ENCODE results near the gene PGA3.
"Not testable (repeated sequence)": the region's sequence is repeated elsewhere in the genome, so short reads cannot be mapped to it uniquely, and the experiment has no call there.

PGA3 gene

DNA sequence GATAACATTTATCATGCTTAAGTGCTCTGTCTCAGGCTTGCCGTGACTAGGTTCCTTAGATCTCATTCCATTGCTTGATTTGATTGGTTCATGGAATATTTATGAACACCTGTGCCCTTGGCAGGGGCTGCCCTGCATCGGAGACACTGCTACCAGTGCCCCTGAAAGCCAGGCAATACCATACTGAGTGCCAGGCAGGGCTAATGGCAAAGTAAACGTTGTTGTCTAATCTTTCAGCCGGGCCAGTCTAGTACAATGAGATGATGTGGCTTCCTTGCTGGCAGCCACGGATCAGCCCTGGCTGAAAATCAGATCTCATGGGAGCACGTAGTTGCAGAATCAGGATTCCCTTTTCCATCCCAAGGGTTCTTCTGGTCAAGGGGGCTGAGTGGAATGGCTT lies 5.0 kb upstream of the PGA3 start:
- H3K27me3 ChIP-seq (ENCODE audit: low read length) = no peaks in the 10 kb centered on the region
- H3F3A ChIP-seq (ENCODE audit: insufficient read depth) = no peaks in the 10 kb centered on the region
- no peak overlapping the region for H3K9ac ChIP-seq (ENCODE audit: low read length)
- no peaks in the 10 kb centered on the region for H4K20me1 ChIP-seq (ENCODE audit: low read depth, low read length)
- no peak for TF ChIP-seq EZH2phosphoT487 (conservative IDR thresholded peaks at IDR 0.05; ENCODE audit: low read length)
- no peak for TF ChIP-seq CTCF (IDR thresholded peaks at IDR 0.05; ENCODE audit: insufficient read depth, low read length, poor library complexity, severe bottlenecking)
- no peaks in the 10 kb centered on the region for H3K79me2 ChIP-seq (ENCODE audit: insufficient read depth, low read length)
- no peaks in the 10 kb centered on the region for H3K9me2 ChIP-seq (replicated peaks; ENCODE audit: insufficient read depth, low read length)
- H3K4me3 ChIP-seq (ENCODE audit: insufficient read depth, low read length, poor library complexity, severe bottlenecking) = no peak overlapping the region
- no peak overlapping the region for H2AFZ ChIP-seq (ENCODE audit: low read depth, low read length, severe bottlenecking)
- no peak overlapping the region for H3K4me2 ChIP-seq (ENCODE audit: low read depth, low read length, poor library complexity, severe bottlenecking)
- H3K36me3 ChIP-seq (ENCODE audit: low read length) = no peaks in the 10 kb centered on the region
- no peaks in the 10 kb centered on the region for H3K9me3 ChIP-seq (ENCODE audit: insufficient read depth, low read length)
- no peak overlapping the region for H3K27ac ChIP-seq (ENCODE audit: low read depth, low read length)

GRCh38 chr11:61198948-61199523 lies 4.3 kb upstream of the PGA3 start:
- TF ChIP-seq EZH2phosphoT487 (conservative IDR thresholded peaks at IDR 0.05; ENCODE audit: low read length) = no peak
- TF ChIP-seq CTCF (IDR thresholded peaks at IDR 0.05; ENCODE audit: insufficient read depth, low read length, poor library complexity, severe bottlenecking) = no peak
- Histone ChIP-seq H3K9me2 (replicated peaks; ENCODE audit: insufficient read depth, low read length) (no peaks in the 10 kb centered on the region), H3K4me2 (ENCODE audit: low read depth, low read length, poor library complexity, severe bottlenecking) (no peak overlapping the region), H4K20me1 (ENCODE audit: low read depth, low read length) (no peaks in the 10 kb centered on the region), H3K27ac (ENCODE audit: low read depth, low read length) (no peak overlapping the region), H3K79me2 (ENCODE audit: insufficient read depth, low read length) (no peaks in the 10 kb centered on the region), H3F3A (ENCODE audit: insufficient read depth) (no peaks in the 10 kb centered on the region), H3K27me3 (ENCODE audit: low read length) (no peaks in the 10 kb centered on the region), H3K9ac (ENCODE audit: low read length) (no peak overlapping the region), H3K9me3 (ENCODE audit: insufficient read depth, low read length) (no peaks in the 10 kb centered on the region), H2AFZ (ENCODE audit: low read depth, low read length, severe bottlenecking) (no peak overlapping the region), H3K4me3 (ENCODE audit: insufficient read depth, low read length, poor library complexity, severe bottlenecking) (no peak overlapping the region), H3K36me3 (ENCODE audit: low read length) (no peaks in the 10 kb centered on the region)

DNA sequence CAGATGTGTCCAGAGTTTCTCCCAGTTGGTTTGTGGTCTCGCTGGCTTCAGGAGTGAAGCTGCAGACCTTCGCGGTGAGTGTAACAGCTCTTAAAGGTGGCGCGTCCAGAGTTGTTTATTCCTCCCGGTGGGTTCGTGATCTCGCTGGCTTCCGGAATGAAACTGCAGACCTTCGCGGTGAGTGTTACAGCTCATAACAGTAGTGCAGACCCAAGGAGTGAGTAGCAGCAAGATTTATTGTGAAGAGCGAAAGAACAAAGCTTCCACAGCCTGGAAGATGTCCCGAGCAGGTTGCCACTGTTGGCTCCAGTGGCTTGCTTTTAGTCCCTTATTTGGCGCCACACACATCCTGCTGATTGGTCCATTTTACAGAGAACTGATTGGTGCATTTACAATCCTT lies 1.8 kb upstream of the PGA3 start:
- no peak overlapping the region for H3K4me3 ChIP-seq (ENCODE audit: insufficient read depth, low read length, poor library complexity, severe bottlenecking)

GRCh38 chr11:61203873-61204272 lies 558 bp downstream of the PGA3 start:
- H3K4me3 ChIP-seq (ENCODE audit: insufficient read depth, low read length, poor library complexity, severe bottlenecking); H3K4me2 ChIP-seq (ENCODE audit: low read depth, low read length, poor library complexity, severe bottlenecking); H2AFZ ChIP-seq (ENCODE audit: low read depth, low read length, severe bottlenecking); H3K79me2 ChIP-seq (ENCODE audit: insufficient read depth, low read length); H3K9ac ChIP-seq (ENCODE audit: low read length); H3K9me3 ChIP-seq (ENCODE audit: insufficient read depth, low read length); H4K20me1 ChIP-seq (ENCODE audit: low read depth, low read length); H3K27me3 ChIP-seq (ENCODE audit: low read length); H3F3A ChIP-seq (ENCODE audit: insufficient read depth); H3K36me3 ChIP-seq (ENCODE audit: low read length); H3K27ac ChIP-seq (ENCODE audit: low read depth, low read length); H3K9me2 ChIP-seq (replicated peaks; ENCODE audit: insufficient read depth, low read length): not testable (repeated sequence)

More for the DNA sequence above, 1.8 kb upstream of the PGA3 start:
- Histone ChIP-seq H4K20me1 (ENCODE audit: low read depth, low read length) (no peaks in the 10 kb centered on the region), H3F3A (ENCODE audit: insufficient read depth) (no peaks in the 10 kb centered on the region), H3K9ac (ENCODE audit: low read length) (no peak overlapping the region), H3K27ac (ENCODE audit: low read depth, low read length) (no peak overlapping the region), H2AFZ (ENCODE audit: low read depth, low read length, severe bottlenecking) (no peak overlapping the region), H3K9me2 (replicated peaks; ENCODE audit: insufficient read depth, low read length) (no peaks in the 10 kb centered on the region), H3K9me3 (ENCODE audit: insufficient read depth, low read length) (no peaks in the 10 kb centered on the region), H3K4me2 (ENCODE audit: low read depth, low read length, poor library complexity, severe bottlenecking) (no peak overlapping the region), H3K36me3 (ENCODE audit: low read length) (no peaks in the 10 kb centered on the region), H3K79me2 (ENCODE audit: insufficient read depth, low read length) (no peaks in the 10 kb centered on the region), H3K27me3 (ENCODE audit: low read length) (no peaks in the 10 kb centered on the region)
- no peak for TF ChIP-seq CTCF (IDR thresholded peaks at IDR 0.05; ENCODE audit: insufficient read depth, low read length, poor library complexity, severe bottlenecking)
- TF ChIP-seq EZH2phosphoT487 (conservative IDR thresholded peaks at IDR 0.05; ENCODE audit: low read length) = no peak

- not testable (repeated sequence) for H2AFZ ChIP-seq (ENCODE audit: low read depth, low read length, severe bottlenecking); H3K36me3 ChIP-seq (ENCODE audit: low read length); H3K79me2 ChIP-seq (ENCODE audit: insufficient read depth, low read length); H3K27ac ChIP-seq (ENCODE audit: low read depth, low read length); H3K9me2 ChIP-seq (replicated peaks; ENCODE audit: insufficient read depth, low read length); H3K9ac ChIP-seq (ENCODE audit: low read length); H4K20me1 ChIP-seq (ENCODE audit: low read depth, low read length); H3K27me3 ChIP-seq (ENCODE audit: low read length); H3K4me2 ChIP-seq (ENCODE audit: low read depth, low read length, poor library complexity, severe bottlenecking); H3F3A ChIP-seq (ENCODE audit: insufficient read depth); H3K4me3 ChIP-seq (ENCODE audit: insufficient read depth, low read length, poor library complexity, severe bottlenecking); H3K9me3 ChIP-seq (ENCODE audit: insufficient read depth, low read length)
Measured at GRCh38 chr11:61204502-61205059, 1.3 kb downstream of the PGA3 start.
